Hepatocyte (in vitro differentiated cells): Measurements from ENCODE around the gene ABCD3.

Experiments
- CTCF ChIP-seq: fragments of 200-600 bp; sonication (generic); IDR thresholded peaks from 2 replicates; pipeline ENCODE4 v1.5.1; 2016; ENCODE audit warnings: antibody characterized with exemption, mild to moderate bottlenecking; ENCODE audit not compliant: poor library complexity
- EZH2 ChIP-seq: fragments of 200-600 bp; sonication (generic); IDR thresholded peaks from 2 replicates; pipeline ENCODE4 v1.6.1; 2016; ENCODE audit warnings: antibody characterized with exemption, mild to moderate bottlenecking, borderline replicate concordance
- EZH2phosphoT487 ChIP-seq: fragments of 200-600 bp; sonication (generic); IDR thresholded peaks from one replicate; pipeline ENCODE4 v1.6.1; 2018; ENCODE audit warnings: antibody characterized with exemption, mild to moderate bottlenecking, low read depth, moderate library complexity; ENCODE audit not compliant: unreplicated experiment, severe bottlenecking

- TF ChIP-seq CTCF (no peak), EZH2phosphoT487 (no peak), EZH2 (no peak)
Observed at GRCh38 chr1:94385308-94385929, 32.8 kb upstream of the ABCD3 start.
